HL-60/S4 treated with retinoic acid at 250 ng/mL for 4 days and 3 days (cell line): ENCODE data around the gene ADAMTS19.
"Not testable (repeated sequence)": the region's sequence is repeated elsewhere in the genome, so short reads cannot be mapped to it uniquely, and the experiment has no call there.

Experiments
- in situ Hi-C: fragments of 300-500 bp; cut with MboI; formaldehyde crosslinking; loops from 2 replicates; pipeline ENCODE4 v1.7.0; 2022; ENCODE audit warnings: low sequenced_read_pairs

ADAMTS19 gene

DNA sequence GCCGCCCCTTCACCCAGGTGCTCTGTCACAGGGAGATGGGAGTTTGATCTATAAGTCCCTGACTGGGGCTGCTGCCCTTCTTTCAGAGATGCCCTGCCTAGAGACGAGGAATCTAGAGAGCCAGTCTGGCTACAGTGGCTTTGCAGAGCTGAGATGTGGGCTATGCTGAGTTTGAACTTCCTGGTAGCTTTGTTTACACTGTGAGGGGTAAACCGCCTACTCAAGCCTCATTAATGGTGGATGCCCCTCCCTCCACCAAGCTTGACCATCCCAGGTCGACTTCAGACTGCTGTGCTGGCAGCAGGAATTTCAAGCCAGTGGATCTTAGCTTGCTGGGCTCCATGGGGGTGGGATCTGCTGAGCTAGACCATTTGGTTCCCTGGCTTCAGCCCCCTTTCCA, 124.4 kb downstream of the ADAMTS19 start:
- in situ Hi-C loops = not testable (repeated sequence)

DNA sequence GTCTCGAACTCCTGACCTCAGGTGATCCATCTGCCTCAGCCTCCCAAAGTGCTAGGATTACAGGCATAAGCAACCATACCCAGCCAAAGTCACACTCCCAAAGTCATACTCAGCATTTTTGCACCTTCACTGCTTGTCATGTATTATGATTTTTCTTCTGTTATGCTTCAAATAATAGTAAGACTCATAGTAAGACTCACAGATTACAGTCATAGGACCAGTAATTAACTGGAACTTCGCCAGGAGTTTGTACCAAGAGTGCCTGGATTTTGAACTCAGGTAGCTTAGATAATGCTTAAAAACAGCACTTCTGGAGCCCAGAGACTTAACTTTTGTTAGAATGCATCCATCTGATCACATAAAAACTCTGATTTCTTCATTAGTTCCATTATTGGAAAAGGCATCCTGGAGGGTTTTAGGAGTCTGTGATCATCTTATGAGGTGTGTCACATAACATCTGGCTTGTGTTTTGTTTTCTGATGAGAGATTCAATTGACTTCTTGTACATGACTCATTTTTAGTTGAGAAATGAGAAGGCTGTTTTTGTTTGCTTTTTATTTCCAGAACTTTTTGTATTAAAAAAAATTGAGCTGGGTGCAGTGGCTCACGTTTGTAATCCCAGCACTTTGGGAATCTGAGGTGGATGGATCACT, 131.5 kb downstream of the ADAMTS19 start:
- in situ Hi-C loops = no loop called here

DNA sequence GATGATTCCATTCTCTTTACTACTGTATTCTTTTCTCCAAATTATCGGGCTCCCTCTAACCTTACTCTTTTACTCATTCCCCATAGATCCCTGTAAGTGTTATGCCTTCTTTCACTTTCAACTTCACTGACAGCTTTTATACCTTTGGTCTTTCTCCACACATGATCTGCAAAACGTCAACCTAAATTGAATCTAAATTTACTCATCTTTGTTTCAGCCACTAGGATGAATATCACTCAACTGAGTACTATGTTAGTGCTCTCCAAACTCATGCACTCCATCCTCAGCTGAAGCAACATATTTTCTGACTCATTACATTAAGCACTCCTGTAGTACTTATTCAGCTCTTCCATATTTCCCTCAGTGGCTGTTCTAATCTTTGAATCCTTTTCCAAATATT, 133.4 kb downstream of the ADAMTS19 start:
- in situ Hi-C loops = no loop called here

DNA sequence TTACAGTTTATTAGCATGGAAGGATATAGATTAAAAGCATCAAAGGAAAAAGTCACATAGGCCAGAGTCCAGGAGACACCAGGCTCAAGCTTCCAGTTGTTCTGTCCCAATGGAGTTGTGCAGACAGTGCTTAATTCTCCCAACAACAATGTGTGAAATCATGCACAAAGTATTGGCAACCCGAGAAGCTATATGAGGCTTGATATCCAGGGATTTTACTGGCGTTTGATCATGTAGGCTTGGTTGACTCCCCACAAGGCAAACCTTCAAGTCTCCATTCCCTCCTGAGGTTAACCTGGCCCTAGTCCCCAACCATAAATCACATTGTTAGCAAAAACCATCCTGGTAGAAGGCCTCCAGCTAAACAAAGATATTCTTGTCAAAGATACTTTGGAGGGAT, 141.5 kb downstream of the ADAMTS19 start:
- in situ Hi-C loops = no loop called here

DNA sequence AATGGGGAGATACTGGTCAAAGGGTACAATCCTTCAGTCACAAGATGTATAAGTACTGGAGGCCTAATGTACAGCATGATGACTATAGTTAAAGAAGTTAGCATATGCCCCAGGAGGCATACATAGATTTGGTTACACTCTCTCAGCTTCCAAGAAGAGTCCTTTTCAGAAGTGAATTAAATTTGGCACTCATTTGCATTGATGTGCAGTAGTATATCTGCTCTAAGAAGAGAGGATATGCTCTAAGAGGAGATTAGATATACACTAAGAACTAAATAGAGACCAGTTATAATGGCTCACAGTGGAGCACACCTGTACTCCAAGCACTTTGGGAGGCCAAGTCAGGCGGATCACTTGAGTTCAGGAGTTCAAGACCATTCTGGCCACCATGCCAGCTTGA, 148.3 kb downstream of the ADAMTS19 start:
- in situ Hi-C loops = no loop called here

DNA sequence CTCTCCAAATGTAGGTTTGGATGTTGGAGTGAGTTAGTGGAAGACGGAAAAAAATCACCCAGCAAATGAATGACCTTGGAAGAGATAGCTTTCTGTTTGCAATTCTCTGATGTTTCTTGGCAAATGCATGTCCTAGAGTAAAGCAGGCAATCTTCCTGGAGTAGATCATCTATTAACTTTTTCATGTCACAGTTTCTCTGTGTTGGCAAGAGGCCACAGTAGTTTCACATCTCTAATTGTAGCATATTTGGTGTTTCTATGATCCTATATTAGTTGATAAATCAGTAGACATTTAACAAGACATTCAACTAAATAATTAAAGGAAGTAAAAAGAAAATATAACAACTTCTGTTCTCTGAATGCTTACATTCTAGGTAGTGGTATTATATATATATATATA, 149.6 kb downstream of the ADAMTS19 start:
- in situ Hi-C loops = no loop called here

DNA sequence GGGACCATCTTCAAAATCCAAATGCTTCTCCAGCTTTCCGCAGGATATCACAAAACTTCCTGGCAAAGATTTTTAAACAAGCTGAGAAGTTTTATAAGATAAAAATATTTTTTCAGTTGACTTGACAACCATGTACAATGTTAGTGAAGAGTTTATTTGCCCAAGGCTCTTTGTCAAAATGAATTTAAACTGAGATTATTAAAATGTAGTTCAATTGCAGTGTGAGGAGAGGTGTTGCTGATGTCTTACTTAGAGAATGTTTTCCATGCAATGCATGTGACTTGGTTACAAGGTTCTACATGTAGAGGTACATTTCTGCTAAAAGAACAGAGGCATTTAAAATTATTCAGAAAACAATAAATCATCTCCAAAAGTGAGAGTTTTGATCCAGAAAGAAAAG, 156.4 kb downstream of the ADAMTS19 start:
- in situ Hi-C loops = no loop called here

DNA sequence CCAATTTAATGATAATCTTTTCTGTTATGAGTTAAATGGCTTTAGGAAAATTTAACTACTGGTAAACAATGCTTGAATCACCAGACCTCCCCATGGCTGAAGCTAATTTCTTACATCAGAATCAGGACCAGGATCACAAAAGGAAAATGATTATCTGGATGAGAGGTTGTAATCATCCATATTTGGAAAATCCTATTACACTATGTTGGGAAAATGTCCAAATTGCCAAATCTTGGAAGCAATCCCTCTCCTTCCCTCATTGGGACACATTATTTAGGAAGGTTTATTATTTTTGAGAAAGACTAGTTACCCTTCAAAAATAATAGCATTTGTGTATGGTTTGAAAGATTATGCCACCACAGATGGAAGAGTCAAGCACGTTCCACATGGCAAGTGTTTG, 157.1 kb downstream of the ADAMTS19 start:
- in situ Hi-C loops = no loop called here

DNA sequence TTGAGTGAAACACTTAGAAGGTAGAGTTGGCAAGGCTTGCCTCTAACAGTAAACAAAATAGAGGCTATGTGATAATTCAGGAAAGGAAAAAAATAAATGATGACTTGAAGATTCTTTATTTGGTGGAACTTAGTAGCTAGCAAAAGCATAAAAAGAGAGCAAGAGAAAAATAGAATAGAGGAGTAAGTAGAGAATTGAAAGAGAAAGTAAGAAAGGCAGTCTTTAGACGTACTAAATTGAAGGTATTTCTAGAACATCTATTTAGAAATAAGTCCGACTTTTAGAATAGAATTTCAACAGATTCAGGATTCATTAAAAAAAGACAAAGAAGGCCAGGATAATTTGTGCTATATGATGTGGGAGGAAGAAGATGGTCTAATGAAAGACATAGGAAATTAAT, 159.7 kb downstream of the ADAMTS19 start:
- in situ Hi-C loops = no loop called here

DNA sequence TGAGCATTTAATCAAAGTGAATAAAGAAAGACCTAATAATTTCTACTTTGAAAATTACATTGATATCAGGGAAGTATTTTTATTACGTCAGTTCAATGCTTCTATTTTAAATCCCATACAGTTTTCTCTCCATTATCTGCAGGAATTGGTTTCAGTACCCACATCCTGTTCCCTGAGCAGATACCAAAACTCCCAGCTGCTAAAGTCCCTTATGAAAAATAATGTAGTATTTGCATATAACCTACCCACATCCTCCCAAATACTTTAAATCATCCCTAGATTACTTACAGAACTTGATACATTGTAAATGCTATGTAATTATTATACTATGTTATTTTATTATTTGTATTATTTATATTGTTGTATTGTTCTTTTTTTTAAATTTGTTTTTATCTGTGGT, 162.4 kb downstream of the ADAMTS19 start:
- in situ Hi-C loops = no loop called here

DNA sequence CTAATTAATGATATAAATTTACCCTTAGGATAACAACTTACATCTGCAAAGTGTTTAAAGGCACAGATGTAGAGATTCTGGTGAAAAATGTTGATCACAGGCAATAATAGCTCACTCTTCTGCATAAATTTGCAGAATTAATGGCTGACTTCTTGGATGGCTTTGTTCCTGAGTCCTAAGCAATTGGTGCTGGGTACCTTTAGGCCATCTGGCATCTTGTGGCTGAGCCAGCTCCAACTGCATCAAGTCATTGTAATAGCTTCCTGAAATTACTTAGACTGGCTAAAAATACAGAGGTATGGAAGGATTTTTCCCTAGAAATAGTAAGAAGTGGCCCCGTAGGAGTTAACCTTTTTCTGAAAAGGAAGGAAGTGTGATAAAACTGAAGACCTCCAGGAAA, 169.5 kb downstream of the ADAMTS19 start:
- in situ Hi-C loops = no loop called here

DNA sequence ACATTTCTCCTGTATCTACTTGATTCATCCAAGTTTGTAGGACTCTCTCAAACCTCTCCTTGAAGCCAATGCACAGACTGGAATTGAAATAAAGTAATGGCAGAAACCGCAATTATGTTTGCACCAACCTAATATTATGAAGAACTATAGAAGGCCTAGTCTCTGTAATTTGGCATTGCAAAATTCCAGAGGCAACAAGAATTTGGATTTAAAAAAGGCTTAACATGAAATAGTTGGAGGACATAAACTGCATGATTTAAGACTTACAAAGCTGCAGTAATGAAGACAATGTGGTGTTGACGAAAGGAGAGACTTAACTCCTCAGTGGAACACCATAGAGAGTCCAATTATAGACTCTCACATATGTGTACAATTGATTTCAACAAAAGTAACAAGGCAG, 170.0 kb downstream of the ADAMTS19 start:
- in situ Hi-C loops = no loop called here

DNA sequence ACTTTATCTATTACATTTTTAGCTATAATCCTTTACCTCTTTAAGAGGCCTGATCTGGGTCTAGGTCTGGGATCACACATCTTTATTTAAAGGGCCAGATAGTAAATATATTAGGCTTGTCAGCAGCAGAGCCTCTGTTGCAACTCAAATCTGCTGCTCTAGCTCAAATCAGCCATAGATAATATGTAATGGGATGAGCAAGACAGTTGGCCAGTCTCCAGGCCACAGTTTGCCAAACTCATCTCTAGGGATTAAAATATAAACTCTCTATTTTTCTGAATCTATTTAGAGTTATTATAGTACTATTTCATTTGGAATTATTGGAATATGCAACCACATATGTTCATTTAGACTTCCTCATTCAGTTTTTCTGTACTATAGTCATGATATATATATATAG, 171.9 kb downstream of the ADAMTS19 start:
- in situ Hi-C loops = no loop called here

DNA sequence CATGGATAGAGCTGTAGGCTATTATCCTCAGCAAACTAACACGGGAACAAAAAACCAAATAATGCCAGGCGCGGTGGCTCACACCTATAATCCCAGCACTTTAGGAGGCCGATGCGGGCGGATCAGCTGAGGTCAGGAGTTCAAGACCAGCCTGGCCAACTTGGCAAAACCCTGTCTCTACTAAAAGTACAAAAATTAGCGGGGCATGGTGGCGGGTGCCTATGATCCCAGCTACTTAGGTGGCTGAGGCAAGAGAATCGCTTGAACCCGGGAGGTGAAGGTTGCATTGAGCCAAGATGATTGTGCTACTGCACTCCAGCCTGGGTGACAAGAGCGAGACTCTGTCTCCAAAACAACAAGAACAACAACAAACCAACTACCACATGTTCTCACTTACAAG, 177.4 kb downstream of the ADAMTS19 start:
- in situ Hi-C loops = not testable (repeated sequence)

DNA sequence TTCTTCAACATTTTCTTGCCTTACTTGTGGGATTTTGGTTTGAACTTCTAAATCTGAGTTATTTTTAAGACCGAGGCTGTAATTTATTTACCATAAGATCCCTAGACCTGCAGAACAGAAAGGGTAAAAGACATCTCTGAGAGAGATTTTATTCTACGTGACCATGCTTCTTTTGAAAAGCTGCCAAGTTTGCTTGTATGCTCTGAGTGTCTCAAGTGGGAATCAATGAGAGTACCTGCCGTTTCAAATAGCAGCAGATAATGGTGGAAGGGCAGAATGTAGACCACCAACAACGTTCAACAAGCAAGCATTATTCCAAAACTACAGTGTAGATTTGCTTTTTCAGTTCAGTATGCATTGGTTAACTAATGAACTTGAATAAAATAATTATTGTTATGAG, 179.2 kb downstream of the ADAMTS19 start:
- in situ Hi-C loops = no loop called here

DNA sequence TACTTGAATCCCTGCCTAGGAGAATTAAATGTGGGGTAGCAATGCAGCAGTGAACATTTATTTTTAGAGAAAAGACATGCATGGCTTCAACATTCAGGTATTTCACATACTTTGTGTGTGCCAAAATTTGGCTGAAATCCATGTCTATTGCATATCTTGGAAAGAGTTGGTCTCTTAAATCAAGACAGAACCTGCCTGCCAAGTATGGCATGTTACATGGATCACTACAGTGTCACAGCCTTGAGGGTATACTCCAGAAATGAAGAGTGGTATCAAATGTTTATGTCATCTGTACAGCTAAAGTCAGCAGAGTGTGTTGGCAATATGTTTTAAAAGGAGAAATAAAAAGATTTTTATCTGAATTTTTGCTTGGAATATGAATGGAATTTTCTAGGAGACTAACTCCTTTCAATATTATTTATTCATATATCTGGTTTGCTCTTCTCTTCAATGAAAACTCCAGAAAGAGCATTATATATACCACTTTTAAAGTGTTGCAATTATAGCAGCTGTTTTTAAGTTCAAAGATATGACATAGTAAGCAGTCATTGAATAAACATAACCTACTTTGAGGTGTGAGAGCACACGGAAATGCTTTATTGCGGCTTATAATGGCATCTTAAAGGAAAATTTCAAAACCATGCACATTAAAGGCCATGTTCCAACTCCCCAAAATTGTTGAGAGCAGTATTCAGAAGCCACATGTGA, 192.4 kb downstream of the ADAMTS19 start:
- in situ Hi-C loops = no loop called here

DNA sequence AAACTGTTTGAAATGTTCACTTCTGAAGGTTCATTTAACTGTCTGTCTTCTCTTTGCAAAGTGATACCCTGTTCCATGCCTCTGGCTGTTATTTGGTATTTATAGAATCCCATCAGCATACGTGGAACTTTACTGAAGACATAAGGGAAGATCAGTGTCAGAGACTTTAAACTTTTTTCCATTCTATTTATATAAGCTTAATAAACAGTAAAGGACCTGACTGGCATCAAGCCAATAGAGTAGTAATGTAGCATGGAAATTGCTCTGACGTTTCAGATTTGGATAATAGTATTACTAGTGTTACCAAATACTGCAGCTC, 192.9 kb downstream of the ADAMTS19 start:
- in situ Hi-C loops = no loop called here

DNA sequence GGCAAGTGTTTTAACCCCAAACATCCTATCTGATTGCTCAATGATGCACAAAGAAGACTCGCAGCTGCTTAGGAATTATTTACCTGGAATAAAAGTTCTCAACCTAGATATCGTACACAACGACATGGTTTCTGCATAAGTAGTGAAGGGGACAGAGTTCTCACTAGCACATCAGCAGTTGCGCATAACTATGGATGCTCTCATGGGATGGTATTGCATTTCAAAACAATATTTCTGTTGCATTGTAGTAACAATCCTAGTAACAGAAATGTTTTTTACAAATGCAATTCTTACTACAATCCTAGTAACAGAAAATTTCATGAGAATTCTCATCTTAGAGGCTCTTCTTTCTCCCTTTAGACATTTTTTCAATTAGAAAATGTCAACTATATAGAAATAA, 193.3 kb downstream of the ADAMTS19 start:
- in situ Hi-C loops = no loop called here

DNA sequence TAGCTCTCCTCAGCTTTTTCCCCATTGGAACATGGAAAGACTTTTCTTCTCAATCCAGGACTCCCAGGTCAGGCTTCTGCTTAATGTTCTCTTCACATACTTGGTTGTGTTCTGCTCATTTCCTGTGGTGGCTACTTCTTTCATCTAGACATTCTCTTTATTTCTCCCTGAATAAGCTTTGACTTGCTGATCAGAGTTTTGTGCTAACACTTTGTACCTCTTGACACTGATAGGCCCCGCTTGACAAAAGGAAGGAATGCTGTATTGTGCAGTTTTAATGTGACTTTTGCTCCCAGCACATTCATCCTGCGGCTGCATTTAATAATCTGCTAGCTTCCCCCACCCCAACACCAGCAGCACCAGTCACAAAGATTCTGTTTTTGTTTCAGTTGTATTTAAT, 196.9 kb downstream of the ADAMTS19 start:
- in situ Hi-C loops = no loop called here

DNA sequence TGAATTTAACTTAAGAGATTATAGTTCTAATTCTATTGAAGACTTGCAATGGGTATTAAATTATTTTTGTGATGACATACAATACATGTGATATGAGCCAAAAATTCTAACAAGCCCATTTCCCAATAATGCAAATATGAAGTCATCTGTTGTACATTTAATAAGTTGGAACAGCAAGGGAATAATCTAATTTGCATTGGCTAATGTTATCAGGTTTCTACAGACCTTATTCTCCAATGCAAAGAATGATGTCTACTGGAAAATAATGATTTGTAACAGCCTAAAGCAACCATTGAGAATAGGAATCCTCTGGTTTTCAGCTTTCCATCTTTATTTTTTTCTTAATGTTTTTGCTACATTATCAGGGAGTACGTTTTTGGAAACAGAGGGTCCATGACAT, 198.7 kb downstream of the ADAMTS19 start:
- in situ Hi-C loops = no loop called here

DNA sequence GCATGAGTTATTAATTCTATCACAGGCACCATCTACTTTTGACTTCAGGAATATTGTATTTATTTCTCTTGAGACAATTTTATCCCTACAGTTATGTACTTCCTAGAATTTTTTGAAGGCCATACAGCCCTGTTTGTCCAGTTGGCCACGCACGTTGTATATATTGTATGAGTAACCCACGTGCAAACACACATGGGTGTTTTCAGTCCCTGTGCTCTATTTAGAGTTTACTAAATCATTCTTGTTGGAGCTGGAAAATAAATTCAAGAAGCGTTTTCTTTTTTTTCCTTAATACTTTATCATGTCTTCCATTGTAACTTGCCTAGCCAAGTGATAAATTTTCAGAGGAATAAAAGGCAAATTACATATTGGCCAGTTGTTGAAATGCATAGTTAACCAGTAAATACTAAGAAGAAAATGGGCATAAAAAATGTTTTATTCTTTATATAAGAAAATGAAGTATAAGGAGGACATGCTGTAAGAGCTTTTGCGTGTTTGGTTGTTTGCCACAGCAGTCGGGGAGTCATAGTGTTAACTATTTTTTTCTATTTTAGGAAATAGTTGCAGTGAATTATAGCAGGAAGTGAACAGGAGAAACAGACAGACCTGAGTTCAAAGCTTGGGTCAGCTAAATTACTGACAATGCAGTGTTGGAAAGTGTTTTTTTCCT, 201.4 kb downstream of the ADAMTS19 start:
- in situ Hi-C loops = no loop called here

DNA sequence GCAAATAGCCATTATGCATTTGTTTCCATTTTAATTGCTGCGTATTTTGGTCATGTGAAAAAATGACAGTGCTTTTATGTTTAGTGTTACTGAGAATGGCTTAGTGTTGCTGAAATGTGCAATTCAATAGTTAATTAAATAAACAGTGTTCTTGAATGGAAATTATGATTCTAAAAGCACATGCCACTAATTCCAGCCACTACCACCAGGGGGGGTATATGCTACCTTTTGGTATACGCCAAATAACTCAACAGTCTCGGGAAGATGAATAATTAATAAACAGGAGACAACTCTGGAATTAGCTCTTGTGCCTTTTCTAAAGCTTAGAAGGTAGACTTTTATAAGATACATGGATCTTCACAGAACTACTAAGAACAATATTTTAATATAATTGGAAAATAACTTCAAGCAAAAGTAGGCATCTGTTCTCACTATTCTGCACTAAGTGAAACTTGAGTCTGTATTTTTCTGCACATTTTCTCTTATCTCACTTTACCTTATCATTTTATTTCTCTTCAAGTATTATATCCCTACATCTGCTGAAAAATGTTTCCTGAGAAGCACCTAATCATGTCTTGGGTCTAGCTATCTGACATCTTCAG, 204.3 kb downstream of the ADAMTS19 start:
- in situ Hi-C loops = no loop called here
